WTC11 (cell line): Measurements from ENCODE around the gene OGFR. TPM values are rescaled to one million over a fixed set of nuclear protein-coding genes. Genes with fewer than 3 reads are reported as not detected.

Experiments
- ATAC-seq: fragments of 200-7000 bp; cut with Tn5 transposase; 2 replicates; pipeline ENCODE4 v1.10.0; 2021; ENCODE audit warnings: mild to moderate bottlenecking, moderate library complexity
- CTCF ChIA-PET: fragments of 300-600 bp; sonication (Branson Sonifier 250); formaldehyde crosslinking; loops from one replicate; lab custom pipeline; 2021; ENCODE audit warnings: antibody characterized with exemption; lab: Charles Lee
- POLR2A ChIA-PET: fragments of 350-600 bp; sonication (Branson Sonifier 250); formaldehyde crosslinking; loops from one replicate; lab custom pipeline; 2021; ENCODE audit warnings: antibody characterized with exemption; lab: Charles Lee
- DNase-seq: peaks from one replicate; pipeline ENCODE4 v3.0.0; 2021; ENCODE audit warnings: low spot score
- H3K27ac Mint-ChIP-seq: 2 replicates; pipeline ENCODE4 v1.8.0; 2021; ENCODE audit warnings: mixed read lengths
- H3K27me3 Mint-ChIP-seq: 2 replicates; pipeline ENCODE4 v1.8.0; 2021; ENCODE audit warnings: low read depth, mild to moderate bottlenecking, moderate library complexity, mixed read lengths
- H3K36me3 Mint-ChIP-seq: 2 replicates; pipeline ENCODE4 v1.8.0; 2021; ENCODE audit warnings: mixed read lengths
- H3K4me1 Mint-ChIP-seq: 2 replicates; pipeline ENCODE4 v1.8.0; 2022; ENCODE audit warnings: mixed read lengths
- H3K4me3 Mint-ChIP-seq: 2 replicates; pipeline ENCODE4 v1.8.0; 2021; ENCODE audit warnings: mild to moderate bottlenecking, moderate library complexity, mixed read lengths
- H3K9me3 Mint-ChIP-seq: 2 replicates; pipeline ENCODE4 v1.8.0; 2021; ENCODE audit warnings: mixed read lengths
- ATF1 ChIP-seq: sonication (generic); formaldehyde crosslinking; IDR thresholded peaks from 2 replicates; pipeline ENCODE4 v1.8.1; 2023; ENCODE audit warnings: mild to moderate bottlenecking, moderate library complexity, missing genetic modification reagents
- FOXJ3 ChIP-seq: sonication (generic); formaldehyde crosslinking; IDR thresholded peaks from 2 replicates; pipeline ENCODE4 v1.9.0; 2021; ENCODE audit warnings: missing genetic modification reagents, mild to moderate bottlenecking, borderline replicate concordance
- JAZF1 ChIP-seq: fragments of 250-450 bp; sonication (Bioruptor Pico); IDR thresholded peaks from 2 replicates; pipeline ENCODE4 v1.9.0; 2021; ENCODE audit warnings: moderate library complexity, mild to moderate bottlenecking, inconsistent platforms
- KAT7 ChIP-seq: sonication (generic); formaldehyde crosslinking; IDR thresholded peaks from 2 replicates; pipeline ENCODE4 v1.8.1; 2023; ENCODE audit warnings: missing genetic modification reagents, mild to moderate bottlenecking, borderline replicate concordance
- NFE2L1 ChIP-seq: sonication (generic); formaldehyde crosslinking; IDR thresholded peaks from 2 replicates; pipeline ENCODE4 v1.8.1; 2023; ENCODE audit warnings: missing genetic modification reagents
- NFYB ChIP-seq: sonication (generic); formaldehyde crosslinking; conservative IDR thresholded peaks from 2 replicates; pipeline ENCODE4 v1.8.0; 2022; ENCODE audit warnings: low read depth, missing genetic modification reagents
- NR1H2 ChIP-seq: sonication (generic); formaldehyde crosslinking; IDR thresholded peaks from 2 replicates; pipeline ENCODE4 v1.9.0; 2021; ENCODE audit warnings: mild to moderate bottlenecking, moderate library complexity, missing genetic modification reagents
- NR2C2 ChIP-seq: sonication (generic); formaldehyde crosslinking; IDR thresholded peaks from 2 replicates; pipeline ENCODE4 v1.8.0; 2022; ENCODE audit warnings: mild to moderate bottlenecking, missing genetic modification reagents
- TEAD4 ChIP-seq: sonication (generic); formaldehyde crosslinking; IDR thresholded peaks from 2 replicates; pipeline ENCODE4 v1.8.0; 2022; ENCODE audit warnings: mild to moderate bottlenecking, missing genetic modification reagents
- ZNF138 ChIP-seq: sonication (generic); formaldehyde crosslinking; conservative IDR thresholded peaks from 2 replicates; pipeline ENCODE4 v1.8.1; 2022; ENCODE audit warnings: mild to moderate bottlenecking, moderate library complexity, missing genetic modification reagents
- ZNF232 ChIP-seq: sonication (generic); formaldehyde crosslinking; IDR thresholded peaks from 2 replicates; pipeline ENCODE4 v1.8.0; 2022; ENCODE audit warnings: mild to moderate bottlenecking, missing genetic modification reagents
- ZNF671 ChIP-seq: fragments of 250-450 bp; sonication (Bioruptor Pico); IDR thresholded peaks from 2 replicates; pipeline ENCODE4 v1.8.0; 2021; ENCODE audit warnings: mild to moderate bottlenecking
- total RNA-seq: library from RNA; stranded (reverse); gene quantifications from 3 replicates; pipeline ENCODE4 v1.2.3, GENCODE V29; 2021
- TF ChIP-seq, protein P1 (sequence below): sonication (generic); formaldehyde crosslinking; conservative IDR thresholded peaks from 2 replicates; pipeline ENCODE4 v1.8.1; 2023; ENCODE audit warnings: mild to moderate bottlenecking, low read depth, missing genetic modification reagents, moderate library complexity
- TF ChIP-seq, protein P2 (sequence below): sonication (generic); formaldehyde crosslinking; IDR thresholded peaks from 2 replicates; pipeline ENCODE4 v1.8.0; 2022; ENCODE audit warnings: mild to moderate bottlenecking, missing genetic modification reagents
- TF ChIP-seq, protein P3 (sequence below): sonication (generic); formaldehyde crosslinking; IDR thresholded peaks from 2 replicates; pipeline ENCODE4 v1.8.1; 2022; ENCODE audit warnings: low read depth, missing genetic modification reagents, borderline replicate concordance
- TF ChIP-seq, protein P4 (sequence below): sonication (generic); formaldehyde crosslinking; conservative IDR thresholded peaks from 2 replicates; pipeline ENCODE4 v1.8.1; 2022; ENCODE audit warnings: mild to moderate bottlenecking, missing genetic modification reagents
- TF ChIP-seq, protein P5 (sequence below): fragments of 250-450 bp; sonication (Bioruptor Pico); IDR thresholded peaks from 2 replicates; pipeline ENCODE4 v1.9.0; 2021; ENCODE audit warnings: mild to moderate bottlenecking
- TF ChIP-seq, protein P6 (sequence below): sonication (generic); formaldehyde crosslinking; IDR thresholded peaks from 2 replicates; pipeline ENCODE4 v1.8.1; 2023; ENCODE audit warnings: mild to moderate bottlenecking, missing genetic modification reagents, borderline replicate concordance
- TF ChIP-seq, protein P7 (sequence below): sonication (generic); formaldehyde crosslinking; IDR thresholded peaks from 2 replicates; pipeline ENCODE4 v1.8.0; 2023; ENCODE audit warnings: missing genetic modification reagents

Gene OGFR
- total RNA-seq, 1 experiment from 2014 or later = 43.3 TPM

DNA sequence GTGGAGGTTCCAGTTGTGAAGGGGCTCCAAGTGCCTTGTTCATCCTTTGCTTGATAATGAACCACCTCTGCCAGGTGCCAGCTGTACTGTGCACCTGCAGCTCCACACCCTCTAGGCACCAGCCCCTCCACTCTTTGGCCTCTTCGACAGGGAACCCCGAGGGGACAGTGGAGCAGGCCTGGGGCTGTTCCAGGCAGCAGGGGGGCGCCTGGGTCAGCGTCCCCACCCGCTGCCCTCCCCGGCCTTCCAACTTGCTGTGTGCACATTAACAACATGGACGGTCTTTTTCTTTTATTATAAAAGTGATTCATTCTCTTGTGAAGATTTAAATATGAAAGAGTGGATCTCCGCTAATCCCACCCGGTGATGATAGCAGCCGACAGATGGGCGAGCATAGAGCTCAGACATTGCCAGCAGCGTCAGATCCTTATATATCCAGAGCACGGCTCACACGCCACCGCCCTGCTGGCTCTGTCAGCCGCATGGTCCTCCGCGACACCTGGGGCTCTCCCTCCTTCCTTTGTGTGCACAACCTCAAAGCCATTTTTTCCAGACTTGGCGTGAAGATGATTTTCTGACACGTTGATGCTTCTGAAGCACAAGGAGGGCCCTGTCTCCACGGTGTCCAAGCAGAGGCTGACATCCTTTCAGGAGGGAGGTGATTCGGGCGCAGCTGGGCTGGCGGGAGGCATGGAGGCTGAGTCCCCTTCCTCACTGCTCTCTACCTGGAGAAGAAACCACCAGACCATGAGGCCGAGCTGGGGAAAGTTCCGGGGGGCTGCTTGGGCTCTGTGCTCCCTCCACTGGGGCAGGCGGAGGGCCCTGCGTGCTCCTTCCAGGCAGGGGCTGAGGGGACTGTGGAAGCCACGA, 30.6 kb upstream of the OGFR start (continued):
- TF ChIP-seq, protein P1, sequence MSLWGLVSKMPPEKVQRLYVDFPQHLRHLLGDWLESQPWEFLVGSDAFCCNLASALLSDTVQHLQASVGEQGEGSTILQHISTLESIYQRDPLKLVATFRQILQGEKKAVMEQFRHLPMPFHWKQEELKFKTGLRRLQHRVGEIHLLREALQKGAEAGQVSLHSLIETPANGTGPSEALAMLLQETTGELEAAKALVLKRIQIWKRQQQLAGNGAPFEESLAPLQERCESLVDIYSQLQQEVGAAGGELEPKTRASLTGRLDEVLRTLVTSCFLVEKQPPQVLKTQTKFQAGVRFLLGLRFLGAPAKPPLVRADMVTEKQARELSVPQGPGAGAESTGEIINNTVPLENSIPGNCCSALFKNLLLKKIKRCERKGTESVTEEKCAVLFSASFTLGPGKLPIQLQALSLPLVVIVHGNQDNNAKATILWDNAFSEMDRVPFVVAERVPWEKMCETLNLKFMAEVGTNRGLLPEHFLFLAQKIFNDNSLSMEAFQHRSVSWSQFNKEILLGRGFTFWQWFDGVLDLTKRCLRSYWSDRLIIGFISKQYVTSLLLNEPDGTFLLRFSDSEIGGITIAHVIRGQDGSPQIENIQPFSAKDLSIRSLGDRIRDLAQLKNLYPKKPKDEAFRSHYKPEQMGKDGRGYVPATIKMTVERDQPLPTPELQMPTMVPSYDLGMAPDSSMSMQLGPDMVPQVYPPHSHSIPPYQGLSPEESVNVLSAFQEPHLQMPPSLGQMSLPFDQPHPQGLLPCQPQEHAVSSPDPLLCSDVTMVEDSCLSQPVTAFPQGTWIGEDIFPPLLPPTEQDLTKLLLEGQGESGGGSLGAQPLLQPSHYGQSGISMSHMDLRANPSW (CRISPR knock-in tag) = no peak
- TF ChIP-seq ZNF232 (CRISPR knock-in tag) = no peak
- no peak for TF ChIP-seq NFE2L1 (CRISPR knock-in tag)
- TF ChIP-seq, protein P2, sequence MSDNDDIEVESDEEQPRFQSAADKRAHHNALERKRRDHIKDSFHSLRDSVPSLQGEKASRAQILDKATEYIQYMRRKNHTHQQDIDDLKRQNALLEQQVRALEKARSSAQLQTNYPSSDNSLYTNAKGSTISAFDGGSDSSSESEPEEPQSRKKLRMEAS = no peak
- no peak for TF ChIP-seq KAT7
- TF ChIP-seq TEAD4 (CRISPR knock-in tag) = no peak

DNA sequence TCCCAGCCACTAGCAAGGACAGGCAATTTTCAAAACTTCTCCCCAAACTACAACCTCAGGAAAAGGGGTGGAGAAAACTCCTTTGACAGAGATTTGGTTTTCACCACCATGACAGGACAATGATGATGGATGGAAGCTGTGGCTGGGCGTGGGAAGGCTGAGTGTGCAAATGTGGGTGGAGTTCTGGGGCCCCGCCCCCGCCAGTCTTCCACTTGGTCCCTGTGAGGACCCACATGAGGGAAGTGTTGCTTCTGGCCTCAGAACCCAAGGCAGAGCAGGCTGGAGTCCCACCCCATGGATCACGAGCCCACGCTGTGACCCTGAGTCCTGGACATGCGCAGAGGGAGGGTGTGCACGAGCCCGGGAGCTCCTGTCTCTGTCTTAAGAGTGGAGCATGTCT, 29.9 kb upstream of the OGFR start:
- peaks cover 7% of the 10 kb centered on the region for H3K4me1 Mint-ChIP-seq
- POLR2A ChIA-PET = no interaction called here
- H3K9me3 Mint-ChIP-seq = no peaks in the 10 kb centered on the region
- H3K27ac Mint-ChIP-seq = no peak overlapping the region
- ATAC-seq = no peak
- no peaks in the 10 kb centered on the region for H3K36me3 Mint-ChIP-seq
- no peak for DNase-seq
- TF ChIP-seq, protein P3, sequence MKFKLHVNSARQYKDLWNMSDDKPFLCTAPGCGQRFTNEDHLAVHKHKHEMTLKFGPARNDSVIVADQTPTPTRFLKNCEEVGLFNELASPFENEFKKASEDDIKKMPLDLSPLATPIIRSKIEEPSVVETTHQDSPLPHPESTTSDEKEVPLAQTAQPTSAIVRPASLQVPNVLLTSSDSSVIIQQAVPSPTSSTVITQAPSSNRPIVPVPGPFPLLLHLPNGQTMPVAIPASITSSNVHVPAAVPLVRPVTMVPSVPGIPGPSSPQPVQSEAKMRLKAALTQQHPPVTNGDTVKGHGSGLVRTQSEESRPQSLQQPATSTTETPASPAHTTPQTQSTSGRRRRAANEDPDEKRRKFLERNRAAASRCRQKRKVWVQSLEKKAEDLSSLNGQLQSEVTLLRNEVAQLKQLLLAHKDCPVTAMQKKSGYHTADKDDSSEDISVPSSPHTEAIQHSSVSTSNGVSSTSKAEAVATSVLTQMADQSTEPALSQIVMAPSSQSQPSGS (CRISPR knock-in tag) = no peak
- TF ChIP-seq, protein P4, sequence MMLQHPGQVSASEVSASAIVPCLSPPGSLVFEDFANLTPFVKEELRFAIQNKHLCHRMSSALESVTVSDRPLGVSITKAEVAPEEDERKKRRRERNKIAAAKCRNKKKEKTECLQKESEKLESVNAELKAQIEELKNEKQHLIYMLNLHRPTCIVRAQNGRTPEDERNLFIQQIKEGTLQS (CRISPR knock-in tag) = no peak
- TF ChIP-seq, protein P2 = no peak
- TF ChIP-seq JAZF1 (CRISPR knock-in tag) (no peak), NFYB (CRISPR knock-in tag) (no peak), ZNF232 (CRISPR knock-in tag) (no peak), ZNF671 (no peak), FOXJ3 (CRISPR knock-in tag) (no peak), NR2C2 (no peak)
- TF ChIP-seq, protein P5, sequence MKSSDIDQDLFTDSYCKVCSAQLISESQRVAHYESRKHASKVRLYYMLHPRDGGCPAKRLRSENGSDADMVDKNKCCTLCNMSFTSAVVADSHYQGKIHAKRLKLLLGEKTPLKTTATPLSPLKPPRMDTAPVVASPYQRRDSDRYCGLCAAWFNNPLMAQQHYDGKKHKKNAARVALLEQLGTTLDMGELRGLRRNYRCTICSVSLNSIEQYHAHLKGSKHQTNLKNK (CRISPR knock-in tag) = no peak
- no peaks in the 10 kb centered on the region for H3K27me3 Mint-ChIP-seq
- CTCF ChIA-PET = interaction anchor here (1.3 to 1.5 kb wide), 2 partner anchors 12 to 17 kb away, joined by 4 to 5 read pairs; no protein-coding TSS in a partner anchor
- H3K4me3 Mint-ChIP-seq = no peak overlapping the region

DNA sequence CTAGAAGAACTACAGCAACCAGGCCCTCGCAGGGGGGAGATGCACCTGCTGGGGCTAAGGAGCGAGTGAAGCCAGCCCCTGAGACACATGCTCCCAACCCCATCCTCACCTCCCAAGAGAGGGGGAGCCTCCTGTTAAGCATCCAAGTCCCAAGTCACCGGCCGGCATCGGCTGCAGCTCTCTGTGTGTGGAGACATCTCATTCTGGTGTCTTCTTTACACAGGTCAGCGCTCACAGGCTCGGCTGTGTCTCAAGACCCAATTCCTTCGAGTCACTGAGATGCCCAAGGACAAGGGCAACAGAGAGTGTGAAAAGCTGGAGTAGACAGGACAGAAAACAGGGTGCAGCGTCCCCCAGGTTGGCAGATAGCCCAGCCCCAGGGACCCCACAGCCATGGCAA, 29.4 kb upstream of the OGFR start:
- H3K36me3 Mint-ChIP-seq = no peaks in the 10 kb centered on the region
- H3K27ac Mint-ChIP-seq = no peak overlapping the region
- no peaks in the 10 kb centered on the region for H3K9me3 Mint-ChIP-seq
- ATAC-seq (no peak), DNase-seq (no peak)
- H3K4me1 Mint-ChIP-seq = peaks cover 7% of the 10 kb centered on the region
- POLR2A ChIA-PET = no interaction called here
- no peaks in the 10 kb centered on the region for H3K27me3 Mint-ChIP-seq
- CTCF ChIA-PET = interaction anchor here (1.3 to 1.5 kb wide), 2 partner anchors 12 to 16 kb away, joined by 4 to 5 read pairs; no protein-coding TSS in a partner anchor
- no peak overlapping the region for H3K4me3 Mint-ChIP-seq
- TF ChIP-seq ZNF138 = no peak
- no peak for TF ChIP-seq FOXJ3 (CRISPR knock-in tag)
- TF ChIP-seq ATF1 (CRISPR knock-in tag) = no peak
- TF ChIP-seq, protein P5 (CRISPR knock-in tag) = no peak
- TF ChIP-seq, protein P6, sequence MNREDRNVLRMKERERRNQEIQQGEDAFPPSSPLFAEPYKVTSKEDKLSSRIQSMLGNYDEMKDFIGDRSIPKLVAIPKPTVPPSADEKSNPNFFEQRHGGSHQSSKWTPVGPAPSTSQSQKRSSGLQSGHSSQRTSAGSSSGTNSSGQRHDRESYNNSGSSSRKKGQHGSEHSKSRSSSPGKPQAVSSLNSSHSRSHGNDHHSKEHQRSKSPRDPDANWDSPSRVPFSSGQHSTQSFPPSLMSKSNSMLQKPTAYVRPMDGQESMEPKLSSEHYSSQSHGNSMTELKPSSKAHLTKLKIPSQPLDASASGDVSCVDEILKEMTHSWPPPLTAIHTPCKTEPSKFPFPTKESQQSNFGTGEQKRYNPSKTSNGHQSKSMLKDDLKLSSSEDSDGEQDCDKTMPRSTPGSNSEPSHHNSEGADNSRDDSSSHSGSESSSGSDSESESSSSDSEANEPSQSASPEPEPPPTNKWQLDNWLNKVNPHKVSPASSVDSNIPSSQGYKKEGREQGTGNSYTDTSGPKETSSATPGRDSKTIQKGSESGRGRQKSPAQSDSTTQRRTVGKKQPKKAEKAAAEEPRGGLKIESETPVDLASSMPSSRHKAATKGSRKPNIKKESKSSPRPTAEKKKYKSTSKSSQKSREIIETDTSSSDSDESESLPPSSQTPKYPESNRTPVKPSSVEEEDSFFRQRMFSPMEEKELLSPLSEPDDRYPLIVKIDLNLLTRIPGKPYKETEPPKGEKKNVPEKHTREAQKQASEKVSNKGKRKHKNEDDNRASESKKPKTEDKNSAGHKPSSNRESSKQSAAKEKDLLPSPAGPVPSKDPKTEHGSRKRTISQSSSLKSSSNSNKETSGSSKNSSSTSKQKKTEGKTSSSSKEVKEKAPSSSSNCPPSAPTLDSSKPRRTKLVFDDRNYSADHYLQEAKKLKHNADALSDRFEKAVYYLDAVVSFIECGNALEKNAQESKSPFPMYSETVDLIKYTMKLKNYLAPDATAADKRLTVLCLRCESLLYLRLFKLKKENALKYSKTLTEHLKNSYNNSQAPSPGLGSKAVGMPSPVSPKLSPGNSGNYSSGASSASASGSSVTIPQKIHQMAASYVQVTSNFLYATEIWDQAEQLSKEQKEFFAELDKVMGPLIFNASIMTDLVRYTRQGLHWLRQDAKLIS = no peak
- TF ChIP-seq, protein P4 (CRISPR knock-in tag) = no peak
- TF ChIP-seq KAT7 = no peak
- no peak for TF ChIP-seq NR1H2 (CRISPR knock-in tag)
- TF ChIP-seq, protein P7, sequence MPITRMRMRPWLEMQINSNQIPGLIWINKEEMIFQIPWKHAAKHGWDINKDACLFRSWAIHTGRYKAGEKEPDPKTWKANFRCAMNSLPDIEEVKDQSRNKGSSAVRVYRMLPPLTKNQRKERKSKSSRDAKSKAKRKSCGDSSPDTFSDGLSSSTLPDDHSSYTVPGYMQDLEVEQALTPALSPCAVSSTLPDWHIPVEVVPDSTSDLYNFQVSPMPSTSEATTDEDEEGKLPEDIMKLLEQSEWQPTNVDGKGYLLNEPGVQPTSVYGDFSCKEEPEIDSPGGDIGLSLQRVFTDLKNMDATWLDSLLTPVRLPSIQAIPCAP (CRISPR knock-in tag) = no peak
